GM20000 (cell line): ENCODE data around the gene QTRT2.

Source experiments
- DNase-seq: peaks from one replicate; pipeline ENCODE4 v3.0.0; 2012; ENCODE audit warnings: low spot score
- CTCF ChIP-seq: IDR thresholded peaks from 2 replicates; pipeline ENCODE4 v1.5.1; 2012; ENCODE audit warnings: mild to moderate bottlenecking, control low read depth; ENCODE audit errors: extremely low read depth, missing control alignments

Gene QTRT2

GRCh38 chr3:114078126-114078525 lies 21.6 kb downstream of the QTRT2 start:
- no peak for TF ChIP-seq CTCF
- no peak for DNase-seq

GRCh38 chr3:114079761-114080160 lies 23.2 kb downstream of the QTRT2 start:
- no peak for TF ChIP-seq CTCF
- no peak for DNase-seq

GRCh38 chr3:114080201-114080600 lies 23.7 kb downstream of the QTRT2 start:
- DNase-seq: no peak

GRCh38 chr3:114081037-114081436 lies 24.5 kb downstream of the QTRT2 start:
- TF ChIP-seq CTCF: no peak
- DNase-seq: no peak

More at GRCh38 chr3:114080201-114080600, 23.7 kb downstream of the QTRT2 start:
- TF ChIP-seq CTCF: no peak

- TF ChIP-seq CTCF: no peak
- no peak for DNase-seq
These were observed 26.6 kb downstream of the QTRT2 start for GRCh38 chr3:114083112-114083511.

GRCh38 chr3:114086356-114086755 lies 29.8 kb downstream of the QTRT2 start:
- no peak for DNase-seq
- TF ChIP-seq CTCF: no peak

- no peak for DNase-seq
These were observed 33.1 kb downstream of the QTRT2 start for GRCh38 chr3:114089675-114090074.

More at GRCh38 chr3:114089675-114090074, 33.1 kb downstream of the QTRT2 start:
- TF ChIP-seq CTCF: no peak
